ENCODE measurements around the gene KBTBD8.

Gene KBTBD8

DNA sequence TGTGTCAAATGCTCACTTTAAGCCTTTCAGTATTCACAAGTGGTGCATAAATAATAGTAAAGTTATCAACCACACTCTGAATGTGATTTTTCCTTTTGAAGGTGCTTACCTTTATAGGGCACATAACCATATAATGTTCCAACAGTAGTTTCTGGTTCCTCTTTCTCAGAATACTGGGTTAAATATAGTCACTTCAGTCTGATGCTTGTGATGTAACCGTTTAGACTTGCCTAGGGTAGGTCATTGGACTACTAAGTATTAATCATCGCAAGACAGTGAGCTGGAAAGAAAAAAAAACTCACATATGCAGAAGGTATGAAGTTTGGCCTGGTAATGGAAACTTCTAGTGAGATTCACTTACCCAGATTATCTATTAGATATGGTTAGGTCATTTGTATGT lies 1.9 kb downstream of the KBTBD8 start:
- DNase-seq, result peak; percentile 26

DNA sequence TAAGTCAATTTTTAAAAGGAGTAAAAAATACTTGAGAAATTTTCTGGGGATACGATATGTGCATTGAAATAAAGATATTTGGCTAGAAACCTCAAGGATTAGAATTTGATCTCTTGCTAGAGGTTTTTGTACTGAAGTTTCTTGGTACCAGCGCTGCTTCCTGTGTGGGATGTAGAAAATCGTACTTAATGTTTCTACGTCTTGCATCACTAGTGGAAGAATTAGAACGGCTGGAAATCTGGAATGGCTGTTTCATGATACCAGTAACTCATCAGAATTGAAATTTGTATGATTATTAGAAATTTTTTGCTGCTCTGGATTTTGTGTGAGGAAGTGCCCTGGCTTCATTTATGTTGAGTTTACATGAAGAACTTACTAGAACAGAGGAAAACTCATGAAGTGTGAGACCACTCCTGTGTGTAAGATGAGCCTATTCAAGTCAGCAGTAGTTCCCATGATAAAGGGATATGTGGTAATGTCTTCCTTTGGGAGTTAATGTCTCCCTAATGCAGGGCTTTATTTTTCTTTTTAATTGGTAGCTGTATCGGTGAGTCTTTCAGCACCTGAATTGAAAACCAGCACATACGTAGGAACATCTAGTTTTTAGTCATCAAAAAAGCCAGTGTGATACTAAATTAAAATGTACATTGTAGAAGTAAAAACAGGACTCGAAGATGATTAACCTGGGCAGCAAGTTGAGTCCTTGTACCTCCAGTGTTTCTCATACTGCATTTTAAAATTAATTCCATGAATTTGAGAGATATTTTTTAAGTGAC lies 3.2 kb downstream of the KBTBD8 start:
- DNase-seq, result no peak

DNA sequence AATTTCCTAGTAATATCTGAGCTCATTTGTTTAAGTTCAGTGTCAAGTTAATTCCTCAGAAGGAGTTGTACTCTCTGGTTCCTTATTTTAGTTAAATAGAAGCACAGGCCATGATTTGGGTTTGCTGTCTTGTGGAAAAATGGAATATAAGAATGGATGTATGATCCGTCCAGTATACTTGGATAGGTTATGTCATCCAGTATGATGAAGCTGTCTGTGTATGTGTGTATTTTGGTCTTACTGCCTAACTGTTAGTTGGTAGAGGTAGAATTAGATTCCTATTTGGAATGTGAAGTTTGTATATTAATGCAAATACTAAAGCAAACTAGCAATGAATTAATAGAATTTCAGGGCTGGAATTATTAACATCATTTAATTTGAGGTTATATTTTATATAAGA lies 7.9 kb downstream of the KBTBD8 start:
- DNase-seq, result no peak

DNA sequence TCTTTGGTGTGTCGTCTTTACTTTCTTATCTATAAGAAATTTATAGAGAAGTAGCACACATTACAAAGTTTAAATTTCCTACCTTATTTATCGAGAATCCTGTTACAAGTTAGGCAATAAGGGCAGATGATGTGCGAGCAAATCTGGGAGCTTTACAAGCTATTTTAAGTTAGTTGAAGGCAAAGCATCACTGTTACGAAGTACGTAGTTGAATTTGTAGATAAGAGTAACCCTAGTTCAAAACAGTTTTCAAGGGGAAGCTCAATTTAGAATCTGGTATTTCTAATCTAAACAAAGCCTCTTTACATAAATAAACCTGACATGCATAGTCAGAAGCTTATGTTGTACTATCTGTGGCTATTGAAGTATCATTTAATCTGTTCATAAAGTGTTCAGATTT lies 8.4 kb downstream of the KBTBD8 start:
- no peak for DNase-seq

DNA sequence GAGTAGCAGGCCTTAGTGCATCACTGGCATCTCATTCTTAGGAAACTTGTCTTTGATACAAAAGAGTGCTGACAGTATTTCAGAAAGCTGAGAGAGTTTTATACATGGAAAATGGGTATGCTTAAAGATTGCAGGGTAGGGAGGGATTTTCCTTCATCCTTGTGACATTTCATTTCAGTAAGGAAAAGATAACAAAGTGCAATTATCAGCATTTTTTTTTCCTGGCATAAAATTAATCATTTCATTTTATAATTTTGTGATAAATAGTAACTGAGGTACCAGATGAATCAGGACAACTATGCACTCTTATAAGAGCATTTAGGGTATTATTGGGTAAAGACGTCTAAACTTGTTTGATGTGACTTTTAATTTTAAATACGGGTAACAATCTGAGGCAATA lies 10.3 kb downstream of the KBTBD8 start:
- no peak for DNase-seq

DNA sequence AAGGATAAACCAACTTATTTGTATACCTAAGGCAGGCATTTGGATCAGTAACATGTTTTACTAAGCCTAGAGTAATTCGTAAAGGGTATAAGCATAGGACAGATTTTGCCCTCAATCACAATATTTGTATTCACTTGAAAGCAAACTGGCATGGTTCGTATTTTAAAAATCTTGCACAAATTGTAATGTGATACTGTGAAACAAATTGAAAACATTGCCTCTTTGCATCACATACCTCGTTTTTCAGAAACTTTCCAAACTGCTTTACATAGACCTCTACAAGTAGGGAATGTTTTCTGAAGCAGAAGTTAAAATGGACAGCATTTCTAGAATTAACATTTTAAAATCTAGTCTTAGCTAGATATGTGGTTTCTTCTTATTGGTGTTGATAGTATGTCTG lies 11.6 kb downstream of the KBTBD8 start:
- no peak for DNase-seq

DNA sequence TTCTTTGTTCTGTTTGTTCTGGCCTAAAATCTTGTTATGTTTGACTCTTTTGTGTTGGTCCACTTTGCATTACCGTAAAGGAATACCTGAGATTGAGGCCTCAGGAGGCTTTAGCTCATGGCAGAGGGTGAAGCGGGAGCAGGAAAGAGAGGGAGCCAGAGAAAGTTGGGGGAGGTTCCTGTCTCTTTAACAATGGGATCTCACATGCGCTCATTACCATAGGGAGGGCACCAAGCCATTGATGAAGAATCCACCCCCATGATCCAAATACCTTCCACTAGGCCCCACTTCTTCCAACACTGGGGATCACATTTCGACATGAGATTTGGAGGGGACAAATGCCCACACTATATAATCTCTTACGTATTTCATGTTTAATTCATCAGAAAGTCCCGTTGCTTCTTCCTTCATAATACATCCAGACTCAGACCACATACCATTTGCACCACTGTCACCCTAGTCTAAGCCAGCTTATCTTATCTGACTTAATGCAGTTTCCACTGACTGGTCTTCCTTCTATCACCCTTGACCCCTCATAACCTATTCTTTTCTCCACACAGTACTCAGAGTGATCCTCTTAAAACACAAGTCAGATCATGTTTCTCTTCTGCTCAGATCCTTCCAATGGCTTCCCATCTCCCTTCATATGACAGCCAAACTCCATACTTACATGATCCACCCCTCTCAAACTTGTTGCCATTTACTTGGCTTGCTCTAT lies 13.5 kb downstream of the KBTBD8 start:
- DNase-seq, result no peak

DNA sequence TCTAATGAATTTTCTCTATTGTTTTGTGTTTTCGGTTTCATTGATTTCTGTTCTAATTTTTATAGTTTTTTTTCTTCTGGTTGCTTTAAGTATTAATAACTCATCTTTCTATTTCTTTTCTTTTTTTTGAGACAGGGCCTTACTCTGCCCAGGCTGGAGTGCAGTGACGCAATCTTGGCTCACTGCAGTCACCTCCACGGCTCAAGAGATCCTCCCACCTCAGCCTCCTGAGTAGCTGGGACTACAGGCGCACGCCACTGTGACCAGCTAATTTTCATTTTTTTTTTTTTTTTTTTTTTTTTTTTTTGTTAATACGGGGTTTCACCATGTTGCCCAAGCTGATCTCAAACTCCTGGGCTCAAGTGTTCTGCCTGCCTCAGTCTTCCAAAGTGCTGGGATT lies 14.5 kb downstream of the KBTBD8 start:
- DNase-seq, result no peak

DNA sequence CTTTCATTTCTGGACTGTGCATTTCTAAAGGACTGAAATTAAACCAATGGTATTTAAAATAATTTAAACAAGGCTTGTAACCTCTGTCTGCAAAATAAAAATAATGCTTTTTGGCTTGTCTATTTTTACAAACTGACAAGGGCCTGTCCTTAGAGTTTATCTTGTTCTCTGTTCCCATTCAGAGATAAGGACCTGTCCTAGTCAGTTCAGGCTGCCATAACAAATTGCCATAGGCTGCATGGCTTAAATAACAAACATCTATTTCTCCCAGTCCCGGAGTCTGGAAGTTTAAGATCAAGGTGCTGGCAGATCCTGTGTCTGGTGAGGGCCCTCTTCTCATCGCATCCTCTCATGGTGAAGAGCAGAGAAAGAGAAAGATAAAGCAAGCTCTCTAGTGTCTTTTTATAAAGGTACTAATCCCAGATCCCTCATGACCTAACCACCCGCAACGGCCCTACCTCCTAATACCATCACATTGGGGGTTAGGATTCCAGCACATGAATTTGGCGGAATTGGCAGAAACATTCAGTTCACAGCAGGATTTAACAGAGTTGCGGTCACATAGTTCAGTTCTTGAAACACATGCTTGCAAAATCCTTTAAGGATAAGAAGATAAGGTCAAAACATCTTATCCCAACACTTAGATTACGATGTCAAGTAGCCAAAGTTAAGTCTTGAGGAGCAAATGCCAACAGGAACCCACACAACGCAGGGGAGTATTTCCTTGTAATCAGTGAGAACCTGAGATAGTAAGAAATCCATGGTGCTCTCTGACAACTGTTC lies 17.8 kb downstream of the KBTBD8 start:
- DNase-seq, result no peak

DNA sequence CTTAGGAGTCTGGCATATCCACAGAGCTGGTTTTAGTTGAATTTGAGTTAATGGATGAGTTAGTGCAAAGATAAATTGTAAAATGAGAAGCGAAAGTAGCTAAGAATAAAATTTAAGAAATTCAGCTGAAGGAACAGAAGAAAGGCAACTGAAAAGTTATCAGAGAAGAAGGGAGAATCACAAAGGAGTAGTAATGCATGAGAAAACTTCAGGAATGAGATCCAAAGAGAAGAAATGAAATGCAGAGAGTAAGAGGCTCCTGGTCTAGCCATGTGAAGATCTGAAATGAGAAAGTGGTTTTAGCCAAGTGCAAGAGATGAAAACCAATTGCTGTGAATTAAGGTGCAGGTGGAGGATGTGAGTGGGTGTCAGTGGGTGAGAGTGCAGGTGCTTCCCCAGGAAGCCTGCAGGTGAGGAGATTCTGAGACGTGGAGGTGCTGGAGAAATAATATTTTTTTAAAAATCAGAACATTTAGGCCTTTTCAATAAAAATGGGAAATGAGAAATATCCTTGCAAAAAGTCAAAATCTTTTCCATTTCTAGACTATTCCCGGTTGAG lies 18.5 kb downstream of the KBTBD8 start:
- DNase-seq, result no peak

DNA sequence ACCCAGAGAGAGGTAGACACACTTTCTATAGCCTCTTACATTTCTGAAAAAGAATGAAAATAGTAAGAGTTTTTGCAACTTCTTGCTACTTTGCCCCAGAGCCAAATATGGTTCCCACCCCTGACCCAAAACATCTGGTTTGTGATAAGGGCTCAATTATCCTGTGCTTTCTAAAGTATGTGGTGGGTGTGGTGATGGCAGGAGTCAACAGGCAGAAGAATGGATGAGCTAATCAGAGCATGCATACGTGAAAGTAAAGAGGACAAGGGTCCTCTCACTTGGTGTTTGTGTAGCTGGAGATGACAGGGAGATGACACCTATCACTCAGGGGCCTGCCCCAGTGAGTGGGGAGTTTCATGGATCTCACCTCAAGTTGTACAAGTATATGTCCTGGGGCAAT lies 19.1 kb downstream of the KBTBD8 start:
- DNase-seq, result no peak

DNA sequence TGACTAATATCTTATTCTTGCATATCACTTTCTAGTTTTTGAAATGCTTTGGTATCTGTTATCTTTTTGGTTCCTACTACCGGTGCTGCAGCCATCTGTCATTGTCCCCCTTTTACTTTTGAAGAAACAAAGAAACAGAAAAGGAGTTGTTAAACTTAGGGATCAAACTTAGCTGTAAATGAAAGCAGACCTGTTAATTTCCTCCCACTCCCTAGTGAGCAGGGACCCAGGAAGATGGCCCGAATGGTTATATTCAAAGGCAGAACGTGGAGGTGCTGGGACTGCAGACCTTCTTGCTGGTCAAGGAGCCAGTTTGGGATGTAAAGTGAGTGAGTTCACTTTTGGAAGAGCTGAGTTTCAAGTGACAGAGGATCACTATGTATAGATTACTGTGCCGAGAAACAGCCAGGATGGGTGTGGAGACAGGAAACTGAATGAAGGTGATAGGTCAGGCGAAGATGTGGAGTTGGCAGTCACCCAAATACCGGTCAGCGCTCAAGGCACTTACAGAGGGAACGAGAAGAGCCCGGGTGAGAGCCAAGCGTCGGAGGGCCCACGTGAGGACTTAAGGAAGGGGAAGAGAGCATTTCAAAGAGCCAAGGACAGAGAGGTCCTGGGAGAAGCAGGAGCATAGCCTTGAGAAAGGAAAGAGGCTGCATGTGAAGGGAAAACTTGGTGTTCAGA lies 20.1 kb downstream of the KBTBD8 start:
- no peak for DNase-seq

DNA sequence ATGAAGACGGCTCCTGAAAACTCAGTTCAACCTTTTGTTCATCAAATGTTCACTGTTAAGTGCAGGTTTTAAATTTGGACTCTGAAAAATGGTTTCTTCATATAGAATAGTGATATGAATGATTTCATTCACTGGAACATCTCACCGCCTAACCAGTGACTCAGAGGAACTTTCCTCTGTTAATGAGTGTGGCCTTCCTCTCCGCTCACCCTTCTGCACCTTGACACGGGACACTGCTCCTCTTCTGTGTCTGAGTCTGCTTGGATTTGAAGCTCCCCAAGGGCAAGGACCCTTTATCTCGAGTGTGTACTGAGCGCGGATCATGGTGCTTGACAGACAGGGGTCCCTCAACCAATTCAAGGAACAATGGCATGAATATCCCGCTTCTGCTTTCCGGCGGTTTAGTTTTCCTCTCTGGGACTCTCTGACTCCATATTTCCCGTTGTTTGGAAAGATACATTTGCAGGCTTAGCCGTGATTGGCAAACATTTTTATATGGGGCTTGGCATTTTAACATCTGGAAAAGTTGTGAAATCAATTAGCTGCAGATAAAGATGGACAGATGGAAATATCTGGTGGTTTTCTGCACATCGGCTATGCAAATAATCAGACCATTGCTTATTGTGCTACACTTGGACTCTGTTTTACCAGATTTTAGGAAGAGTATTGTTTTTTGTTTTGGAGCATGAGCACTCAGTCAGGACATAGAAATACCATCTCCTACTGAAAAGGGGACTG lies 20.9 kb downstream of the KBTBD8 start:
- DNase-seq, result no peak

DNA sequence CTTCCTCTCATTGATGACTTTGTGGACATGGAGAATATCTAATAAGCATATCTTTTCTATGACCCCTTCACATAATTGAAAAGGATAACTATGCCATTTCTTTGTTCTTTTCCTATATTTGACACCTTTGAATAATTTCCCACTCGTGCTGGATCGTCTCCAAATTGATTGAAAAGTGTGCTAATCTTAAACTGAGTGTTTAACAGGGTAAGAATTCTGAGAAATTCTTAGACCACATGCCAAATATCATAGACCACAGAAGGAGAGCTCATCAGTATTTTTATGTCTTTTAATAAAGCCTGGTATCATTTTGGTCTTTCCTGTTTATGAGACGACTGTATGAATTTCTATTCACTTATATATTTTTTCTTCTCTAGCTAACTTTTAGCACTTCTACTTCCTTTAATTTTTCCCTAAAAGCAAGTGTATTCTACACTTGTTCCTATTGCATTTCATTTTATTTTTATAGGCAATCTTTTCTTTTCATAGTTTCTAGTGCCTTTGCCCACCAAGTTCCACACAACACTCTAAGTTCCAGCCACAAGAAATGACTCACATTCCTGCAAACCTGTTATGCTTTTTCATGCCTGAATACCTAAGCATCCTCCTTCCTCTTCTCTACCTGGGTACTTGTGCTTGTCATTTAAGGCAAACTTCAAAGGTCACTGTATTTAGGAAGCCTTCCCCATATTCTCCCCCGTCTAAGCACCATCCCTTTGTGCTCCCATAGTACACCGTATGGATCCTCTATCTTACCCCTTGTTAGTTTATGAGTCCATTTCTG lies 30.1 kb downstream of the KBTBD8 start:
- DNase-seq, result no peak

DNA sequence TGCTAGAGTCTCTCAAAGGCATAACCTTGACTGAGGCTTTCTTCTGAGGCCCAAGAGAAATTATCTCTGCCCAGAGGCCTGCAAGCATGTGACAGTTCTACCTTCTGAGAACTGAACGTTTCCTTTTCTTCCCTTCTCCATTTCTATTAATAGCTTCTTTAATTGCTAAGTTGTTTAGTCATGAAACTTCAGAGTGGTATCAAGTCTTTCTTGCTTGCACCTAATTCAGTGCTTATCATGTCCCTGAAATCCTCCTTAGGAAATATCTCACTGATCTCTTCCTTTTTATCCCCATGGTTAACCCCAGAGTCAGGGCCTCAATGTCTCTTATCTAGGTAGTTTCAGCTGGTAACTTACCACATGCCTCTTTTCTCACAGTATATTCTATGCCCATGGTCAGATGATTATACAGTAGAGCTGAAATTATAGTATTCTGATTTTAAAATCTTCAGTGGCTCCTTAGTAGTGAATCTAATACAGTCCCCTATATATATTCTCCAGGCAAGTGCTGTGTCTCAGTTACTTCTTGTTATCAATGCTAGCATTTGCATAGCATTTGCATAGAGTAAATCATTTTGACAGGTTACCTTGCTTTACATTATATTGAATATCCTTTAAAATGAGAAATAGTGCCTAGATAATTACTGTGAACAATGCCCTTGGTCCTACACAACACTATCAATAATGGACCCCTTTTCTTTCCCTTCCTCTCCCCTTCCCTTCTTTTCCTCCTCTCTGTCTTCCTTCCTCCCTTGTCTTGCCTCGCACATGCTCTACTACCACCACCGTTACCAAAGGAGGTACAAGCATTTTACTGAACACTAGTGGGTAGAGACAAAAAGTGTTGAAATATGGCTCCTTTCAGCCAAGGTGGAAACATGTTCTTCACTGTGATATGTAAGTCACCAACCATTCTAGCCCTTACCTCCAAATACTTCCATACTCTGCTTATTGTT lies 33.0 kb downstream of the KBTBD8 start:
- DNase-seq, result no peak

DNA sequence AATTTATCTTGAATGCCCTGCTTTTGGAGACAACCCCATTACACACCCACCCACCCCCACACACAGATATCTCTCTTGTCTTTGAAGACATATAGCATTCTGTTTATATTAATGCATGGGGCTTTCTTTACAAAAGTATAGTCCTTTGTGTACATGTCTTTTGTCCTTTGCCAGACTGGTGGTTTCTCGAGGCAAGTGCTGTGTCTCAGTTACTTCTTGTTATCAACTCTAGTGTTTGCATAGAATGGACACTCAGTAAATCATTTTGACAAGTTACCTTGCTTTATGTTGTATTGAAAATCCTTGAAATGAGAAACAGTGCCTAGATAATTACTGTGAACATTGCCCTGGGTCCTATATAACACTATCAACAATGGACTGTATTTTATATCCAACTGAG lies 33.9 kb downstream of the KBTBD8 start:
- no peak for DNase-seq

DNA sequence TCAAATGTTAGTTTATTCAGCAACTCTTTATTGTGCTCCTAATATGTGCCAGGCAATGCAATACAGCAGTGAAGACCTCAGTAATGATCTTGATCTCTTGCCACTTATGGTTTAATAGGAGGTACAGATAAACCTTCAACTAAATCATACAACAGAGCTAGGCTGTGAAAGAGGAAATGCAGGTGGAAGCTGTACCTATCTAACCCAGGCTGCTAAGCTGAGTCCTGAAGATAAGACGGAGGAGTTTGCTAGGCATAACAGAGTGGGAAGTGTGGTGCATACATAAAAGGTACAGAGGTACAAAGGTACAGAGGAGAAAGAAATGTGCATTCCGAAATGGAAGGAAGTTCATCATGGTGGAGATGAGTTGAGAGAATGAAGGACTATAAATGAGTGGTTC lies 35.0 kb downstream of the KBTBD8 start:
- DNase-seq, result no peak

DNA sequence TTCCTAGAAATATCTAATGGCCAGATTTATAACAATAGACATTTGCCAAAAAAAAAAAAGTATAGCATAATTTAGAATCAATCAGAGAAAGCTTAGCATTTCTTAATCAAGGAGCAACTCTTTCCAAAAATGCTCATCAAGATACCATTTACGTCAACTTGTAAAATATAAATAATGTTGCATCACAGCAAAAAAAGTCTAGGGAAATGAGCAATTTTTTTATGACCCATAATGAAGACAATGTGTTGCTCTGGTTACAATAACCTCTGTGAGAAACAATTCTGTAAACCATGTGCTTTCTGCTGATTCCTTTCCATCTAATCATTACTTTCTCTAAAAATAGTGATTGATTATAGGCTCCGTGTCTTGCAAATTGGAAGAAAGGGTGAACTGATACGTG lies 36.3 kb downstream of the KBTBD8 start:
- DNase-seq, result no peak

DNA sequence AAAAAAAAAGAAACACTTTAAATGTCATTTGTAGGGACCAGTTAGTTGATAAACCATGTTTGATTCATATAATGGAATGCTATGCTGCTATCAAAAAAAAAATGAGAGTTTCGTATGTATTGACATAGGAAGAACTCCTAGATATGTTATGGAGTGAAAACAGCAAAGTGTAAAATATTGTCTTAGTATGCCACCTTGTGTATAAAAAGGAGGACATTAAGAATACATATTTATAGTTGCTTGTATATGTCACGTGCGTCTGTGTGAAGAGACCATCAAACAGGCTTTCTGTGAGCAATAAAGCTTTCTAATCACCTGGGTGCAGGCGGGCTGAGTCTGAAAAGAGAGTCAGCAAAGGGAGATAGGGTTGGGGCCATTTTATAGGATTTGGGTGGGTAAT lies 39.5 kb downstream of the KBTBD8 start:
- no peak for DNase-seq

DNA sequence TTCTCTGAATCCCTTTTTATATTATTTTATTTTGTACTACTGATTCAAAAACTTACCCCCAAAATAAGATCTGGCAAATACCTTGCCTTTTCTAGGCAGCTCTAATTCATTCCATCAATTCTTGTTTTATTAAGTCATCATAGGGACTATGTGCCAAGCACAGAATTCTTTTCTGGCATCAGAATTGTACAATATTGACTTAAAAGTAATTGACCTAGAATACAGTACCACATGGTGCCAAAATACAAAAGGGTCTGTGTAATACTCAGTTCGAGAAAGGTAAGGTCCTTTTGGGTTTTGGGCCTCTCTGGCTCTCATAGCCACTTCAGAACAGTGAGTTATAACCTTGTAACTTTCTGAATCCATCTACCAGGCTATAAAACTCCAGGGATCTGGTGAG lies 46.2 kb downstream of the KBTBD8 start:
- no peak for DNase-seq

Data from CD4-positive, alpha-beta T cell treated with Interleukin-4 for 4 hours (primary cell).